ENCODE data around the gene SMURF1.

- no peak for TF ChIP-seq EZH2 (IDR thresholded peaks at IDR 0.05; ENCODE audit: insufficient read depth, low read length)
- no peak for TF ChIP-seq CTCF (IDR thresholded peaks at IDR 0.05; ENCODE audit: insufficient read depth, low read depth, low read length)
Observed at GRCh38 chr7:99078416-99078815, 65.5 kb downstream of the SMURF1 start.
